NCI-H748 (cell line): ENCODE results near the gene IFNK.
A peak's percentile ranks its signal among the peaks of the same experiment; 100 is the strongest.

ENCODE experiments used
- DNase-seq: peaks from one replicate; lab custom pipeline; 2025; ENCODE audit not compliant: unreplicated experiment; lab: John Stamatoyannopoulos, UW

IFNK gene

DNA sequence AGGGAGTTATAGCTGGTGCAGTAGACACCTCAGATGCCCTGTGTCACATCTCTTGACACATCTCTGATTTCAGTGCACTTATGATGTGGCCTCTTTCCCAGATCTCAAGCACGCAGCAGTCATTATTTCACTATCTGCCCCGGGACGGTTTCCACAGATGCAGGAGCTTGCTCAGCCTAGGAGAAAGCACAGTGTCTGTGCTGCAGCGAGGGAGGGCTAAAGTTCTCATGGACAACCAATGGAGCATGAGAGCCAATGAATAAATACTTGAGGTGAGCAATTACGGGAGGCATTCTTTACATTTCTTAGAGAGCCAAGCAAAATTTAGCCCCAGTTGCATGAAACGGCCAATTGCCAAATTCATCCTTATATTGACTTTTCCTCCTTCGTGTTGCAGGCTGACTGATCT lies 12.9 kb downstream of the IFNK start:
- DNase-seq: no peak

DNA sequence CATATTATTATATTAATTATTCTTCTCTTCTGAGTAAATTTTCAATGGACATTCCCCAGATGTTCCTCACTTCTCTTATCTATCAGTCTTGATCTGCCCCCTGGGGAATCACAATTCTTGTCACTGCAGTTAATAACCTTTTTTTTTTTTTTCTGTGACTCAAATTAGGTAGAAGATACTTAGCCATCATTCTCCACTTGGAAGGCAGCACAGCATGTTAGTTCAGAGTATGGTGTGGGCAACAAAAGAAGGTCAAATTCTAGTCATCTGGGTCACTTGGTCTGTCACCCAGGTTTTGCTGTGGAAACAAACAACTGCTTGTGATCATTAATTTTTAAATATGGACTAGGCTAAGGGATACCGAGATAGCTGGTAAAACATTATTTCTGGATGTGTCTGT lies 13.7 kb downstream of the IFNK start:
- no peak for DNase-seq

DNA sequence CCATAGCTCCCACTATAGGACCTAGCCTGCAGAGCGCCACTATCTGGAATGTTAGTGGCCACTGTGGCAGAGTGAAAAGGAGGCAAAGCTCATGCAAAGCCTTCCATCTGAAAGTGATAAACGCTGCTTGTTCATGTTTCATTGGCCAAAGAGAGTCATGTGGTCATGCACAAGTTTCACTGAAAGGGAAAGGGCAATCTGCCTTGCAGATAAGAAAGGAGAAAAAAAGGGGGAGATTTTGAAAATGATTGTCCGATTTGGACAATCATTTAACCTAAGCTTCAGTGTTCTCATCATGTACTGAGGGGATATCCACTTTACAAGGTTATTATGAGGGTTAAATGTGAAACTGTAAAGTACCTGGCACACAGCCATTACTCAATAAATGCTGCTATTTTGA lies 14.6 kb downstream of the IFNK start:
- DNase-seq: no peak

DNA sequence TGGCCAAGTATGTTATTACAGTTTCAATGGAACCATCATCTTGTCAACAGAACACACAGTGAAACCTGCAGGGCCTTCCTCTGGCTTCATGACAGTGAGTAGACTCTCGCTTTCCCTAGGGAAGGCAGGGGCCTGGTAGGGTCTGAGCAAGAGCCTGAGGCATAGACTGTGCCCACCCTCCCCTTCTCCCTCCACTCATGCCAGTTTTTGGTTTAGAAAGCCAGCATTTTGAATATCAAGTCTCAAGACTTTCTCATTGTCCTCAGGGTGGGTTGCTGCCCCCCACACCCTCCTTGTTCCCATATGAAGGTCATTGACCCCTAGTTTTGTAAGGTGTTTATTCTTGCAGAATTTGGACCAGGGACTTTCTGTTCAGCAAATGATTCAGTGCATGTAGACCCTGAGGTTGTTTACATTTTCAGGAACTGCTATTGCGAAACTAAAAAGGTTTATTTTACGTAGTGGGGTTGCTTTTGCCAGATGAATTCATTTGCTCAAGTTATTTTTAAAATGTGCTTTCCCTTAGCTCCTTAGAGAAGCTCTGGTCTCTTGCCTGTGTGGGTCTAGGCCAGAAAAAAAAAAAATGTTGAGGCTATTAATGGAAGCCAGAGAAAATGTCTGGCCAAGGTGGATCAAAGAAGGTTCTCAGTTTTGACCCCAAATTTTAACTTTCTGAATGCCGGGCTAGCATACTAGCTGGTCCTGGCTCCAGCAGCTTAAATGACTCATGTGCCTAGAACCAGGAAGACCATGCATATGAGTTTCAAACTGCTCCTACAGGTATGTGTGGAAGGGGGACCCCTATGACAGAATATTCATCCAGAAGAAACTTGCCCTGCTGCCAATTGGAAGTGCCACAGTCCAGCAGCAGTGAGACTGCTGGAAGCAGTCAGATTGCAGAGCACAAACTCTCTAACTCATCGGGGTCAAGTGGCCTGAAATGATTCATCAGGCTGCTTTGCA lies 15.7 kb downstream of the IFNK start:
- DNase-seq: no peak

DNA sequence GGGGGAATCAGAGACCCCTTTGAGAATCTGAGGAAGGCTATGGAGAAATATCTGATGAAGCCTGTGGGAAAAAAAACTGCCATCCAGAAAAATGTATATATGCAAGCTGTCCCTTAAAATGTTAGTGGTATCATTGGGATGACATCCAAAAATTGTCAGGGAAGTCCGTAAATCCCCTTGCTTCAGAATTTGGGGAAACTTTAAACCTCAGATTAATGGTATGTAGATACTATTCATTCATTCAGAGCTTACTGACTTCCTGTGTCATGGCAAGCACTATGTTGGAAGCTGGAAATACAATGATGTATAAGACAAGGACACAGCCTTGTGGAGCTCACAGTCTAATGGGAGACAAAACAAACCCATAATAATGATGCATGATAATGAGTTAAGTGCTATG lies 16.4 kb downstream of the IFNK start:
- DNase-seq: no peak

DNA sequence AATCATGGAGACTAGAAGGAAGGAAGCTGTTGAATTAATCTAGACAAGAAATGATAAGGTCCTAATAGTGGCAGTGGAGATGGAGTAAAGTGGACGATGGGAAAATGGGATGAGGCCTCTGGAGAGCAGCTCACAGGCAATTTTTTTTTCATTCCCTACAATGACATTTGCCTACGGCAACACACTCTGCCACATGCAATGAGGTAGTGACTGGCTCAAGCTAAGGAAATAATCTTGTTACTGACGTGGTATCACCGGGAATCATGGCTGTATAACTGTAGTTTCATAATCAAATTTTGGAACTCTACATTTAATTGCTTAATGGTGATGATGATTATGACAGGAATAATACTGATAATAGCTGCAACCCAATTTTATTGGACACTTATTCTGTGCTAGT lies 17.6 kb downstream of the IFNK start:
- DNase-seq: no peak

DNA sequence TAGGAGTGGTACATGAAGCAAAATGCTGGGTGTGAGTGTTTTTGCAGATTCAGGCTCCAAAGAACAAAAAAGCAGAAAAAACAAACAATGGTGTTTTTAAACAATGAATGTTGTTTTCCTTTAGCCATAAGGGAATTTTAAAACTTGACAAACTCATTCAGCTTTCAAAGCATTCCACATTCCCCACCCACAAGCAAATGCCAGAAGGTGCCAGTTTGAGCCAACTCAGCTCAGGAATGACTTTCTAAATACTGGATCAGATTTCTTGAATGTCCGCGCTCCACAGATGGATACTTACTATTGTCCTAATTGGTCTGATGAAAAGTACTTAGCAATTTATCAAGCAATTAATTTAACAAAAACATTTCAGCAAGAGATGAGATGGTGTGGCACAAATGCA lies 18.4 kb downstream of the IFNK start:
- no peak for DNase-seq

DNA sequence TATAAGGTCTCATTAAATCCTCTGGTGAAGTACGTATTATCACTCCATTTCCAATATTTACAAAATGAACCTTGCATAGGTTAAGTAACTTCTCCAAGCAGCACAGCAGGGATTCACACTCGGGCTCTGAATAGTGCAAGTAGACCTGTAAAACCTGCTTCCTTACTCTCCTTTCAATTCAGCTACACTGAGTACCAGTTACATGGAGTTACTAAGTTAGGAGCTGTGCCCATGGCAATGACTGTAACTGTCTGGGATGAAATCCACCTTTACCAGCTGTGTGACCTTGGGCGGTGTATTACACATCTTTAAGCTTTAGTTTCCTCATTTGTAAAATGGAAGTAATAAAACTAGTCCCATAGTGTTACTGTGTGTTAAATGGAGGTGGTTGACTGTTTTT lies 21.4 kb downstream of the IFNK start:
- no peak for DNase-seq

DNA sequence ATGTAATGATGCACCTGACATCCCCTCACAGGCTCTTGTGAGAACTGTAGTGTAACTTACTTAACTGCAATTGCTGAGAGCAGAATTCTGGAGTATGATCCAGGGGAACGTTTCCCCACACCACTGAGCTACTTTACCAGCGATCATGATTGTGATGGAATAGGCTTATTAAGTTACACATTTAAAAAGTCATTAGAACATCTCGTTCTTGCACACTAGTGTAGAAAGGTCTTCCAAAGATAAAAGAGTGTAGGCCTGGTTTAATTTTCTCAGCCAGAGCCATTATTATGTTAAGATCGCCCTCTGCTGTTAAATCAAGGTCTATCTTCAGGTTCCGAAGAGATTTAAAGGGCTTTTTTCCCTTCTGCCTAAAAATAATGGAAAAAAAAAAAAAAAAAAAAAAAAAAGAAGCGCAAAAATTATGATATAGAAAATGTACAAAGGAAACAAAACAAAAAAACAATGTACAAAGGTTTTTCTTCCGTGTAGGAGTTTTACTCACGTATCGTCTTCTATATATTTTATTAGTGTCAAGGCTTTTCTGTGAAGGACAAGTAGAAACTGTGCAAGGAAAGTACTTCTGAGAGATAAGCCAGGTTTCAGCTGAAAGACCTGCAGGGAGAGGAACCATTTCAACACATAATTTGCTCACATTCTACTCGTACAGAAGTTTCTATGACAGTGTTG lies 24.1 kb downstream of the IFNK start:
- DNase-seq: peak; percentile 42

DNA sequence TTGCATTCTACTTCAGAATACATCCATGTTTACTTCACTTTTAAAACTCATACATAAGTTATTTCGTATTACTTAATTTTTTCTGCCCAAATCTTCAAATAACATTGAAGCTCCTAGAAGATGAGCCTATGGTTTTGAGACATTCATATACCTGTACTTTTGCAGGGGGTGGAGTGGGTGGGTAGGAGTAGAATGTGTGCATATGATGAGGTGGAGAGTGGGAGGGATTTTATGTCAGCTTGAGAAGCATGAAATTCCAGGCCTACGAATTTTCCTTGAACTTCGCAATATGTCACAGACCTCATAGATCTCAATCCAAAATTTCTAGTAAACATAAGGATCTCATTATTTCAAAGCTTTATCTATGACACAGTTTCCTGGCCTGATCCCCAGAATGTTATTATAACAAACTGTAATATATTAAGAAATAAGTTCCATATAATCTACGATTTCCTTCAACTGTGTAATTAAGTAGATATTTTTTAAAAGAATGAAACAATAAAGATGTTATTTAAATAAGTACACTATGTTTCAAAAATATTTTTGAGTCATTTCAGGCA lies 25.2 kb downstream of the IFNK start:
- DNase-seq: no peak

DNA sequence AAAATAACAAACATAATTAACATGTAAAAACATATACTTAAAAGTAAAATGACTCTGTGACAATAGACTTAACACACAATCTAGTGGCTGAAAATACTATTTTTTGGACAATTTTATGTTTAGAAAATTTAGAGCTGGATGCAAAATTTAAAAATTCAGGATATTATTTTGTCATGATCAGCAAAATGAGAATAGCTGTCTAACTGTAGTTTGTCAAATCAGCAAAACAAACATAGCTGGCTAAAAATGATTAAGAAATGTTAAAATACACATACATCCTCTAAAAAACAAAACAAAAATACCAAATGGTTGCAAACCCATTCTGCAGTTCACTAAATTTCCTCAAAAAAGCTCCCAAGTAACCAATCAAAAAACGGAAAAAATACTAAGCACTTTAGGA lies 30.6 kb downstream of the IFNK start:
- DNase-seq: no peak

DNA sequence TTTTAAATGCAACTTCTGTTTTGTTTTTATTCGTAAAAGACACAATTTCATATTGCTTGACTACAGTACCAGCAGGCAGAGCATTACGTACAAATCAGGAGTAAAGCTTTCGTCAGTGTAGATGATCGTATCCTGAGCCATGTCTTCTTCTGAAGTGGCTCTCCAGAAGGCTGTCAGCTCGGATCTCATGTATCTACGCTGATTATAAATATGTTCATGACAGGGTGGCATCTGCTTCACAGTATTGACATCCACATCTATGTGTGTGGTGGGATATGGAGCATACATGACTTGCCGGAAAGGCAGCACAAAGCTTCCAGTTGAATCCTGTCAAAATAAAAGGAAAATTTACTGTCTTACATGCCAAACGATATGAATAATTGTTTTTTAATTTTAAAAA lies 32.4 kb downstream of the IFNK start:
- no peak for DNase-seq

DNA sequence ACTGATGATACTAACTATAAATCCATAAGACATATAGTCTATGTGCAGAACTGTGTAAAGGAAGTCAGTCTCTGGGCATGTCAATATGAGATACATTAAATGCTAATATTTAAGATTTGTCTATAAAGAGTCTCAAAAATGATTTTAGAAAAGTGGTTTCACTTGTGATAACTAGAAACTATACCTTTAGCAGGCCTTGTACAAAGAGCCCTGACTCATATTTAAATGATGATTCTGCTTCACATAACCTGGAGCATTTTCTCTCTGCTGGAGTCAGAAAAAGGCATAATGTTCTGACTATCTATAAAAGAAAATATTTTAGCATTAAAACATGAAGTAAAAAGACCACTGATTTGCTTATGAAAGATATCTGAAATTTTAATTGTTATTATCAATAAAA lies 34.2 kb downstream of the IFNK start:
- no peak for DNase-seq

DNA sequence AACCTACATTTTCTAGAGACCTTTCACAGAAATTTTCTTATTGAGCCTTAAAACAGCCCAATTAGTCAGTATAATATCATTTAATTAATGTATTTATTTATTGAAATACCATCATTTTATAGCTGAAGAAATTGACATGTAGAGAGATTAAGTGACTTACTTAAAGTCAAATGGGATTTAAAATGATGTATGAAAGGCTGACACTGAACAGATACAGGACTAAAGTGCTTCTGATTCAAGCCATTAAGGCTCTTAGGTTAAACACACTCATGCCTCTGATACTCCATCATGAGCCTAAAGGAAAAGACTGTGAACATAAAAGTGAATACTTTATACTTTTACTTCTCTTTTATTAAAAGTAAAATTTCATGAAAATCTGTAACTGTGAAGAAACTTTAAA lies 36.4 kb downstream of the IFNK start:
- DNase-seq: no peak

DNA sequence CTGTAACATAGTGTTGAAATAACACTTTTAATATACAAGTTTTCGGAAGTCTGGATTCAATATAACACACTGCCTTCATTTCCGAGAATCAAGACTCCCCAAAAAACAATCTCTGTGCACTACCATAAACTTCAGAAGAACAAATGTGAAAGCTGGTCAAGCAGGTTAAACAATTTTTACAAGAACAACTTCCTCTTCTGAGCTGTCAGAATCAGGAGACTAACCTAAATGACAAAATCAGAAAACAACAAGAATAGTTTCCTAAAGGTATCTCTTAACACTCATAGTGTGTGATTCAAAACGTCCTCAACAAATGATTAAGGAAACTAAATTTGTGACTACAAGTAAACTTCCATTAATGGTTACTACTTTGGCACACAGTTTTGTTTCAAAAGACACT lies 37.6 kb downstream of the IFNK start:
- DNase-seq: no peak

DNA sequence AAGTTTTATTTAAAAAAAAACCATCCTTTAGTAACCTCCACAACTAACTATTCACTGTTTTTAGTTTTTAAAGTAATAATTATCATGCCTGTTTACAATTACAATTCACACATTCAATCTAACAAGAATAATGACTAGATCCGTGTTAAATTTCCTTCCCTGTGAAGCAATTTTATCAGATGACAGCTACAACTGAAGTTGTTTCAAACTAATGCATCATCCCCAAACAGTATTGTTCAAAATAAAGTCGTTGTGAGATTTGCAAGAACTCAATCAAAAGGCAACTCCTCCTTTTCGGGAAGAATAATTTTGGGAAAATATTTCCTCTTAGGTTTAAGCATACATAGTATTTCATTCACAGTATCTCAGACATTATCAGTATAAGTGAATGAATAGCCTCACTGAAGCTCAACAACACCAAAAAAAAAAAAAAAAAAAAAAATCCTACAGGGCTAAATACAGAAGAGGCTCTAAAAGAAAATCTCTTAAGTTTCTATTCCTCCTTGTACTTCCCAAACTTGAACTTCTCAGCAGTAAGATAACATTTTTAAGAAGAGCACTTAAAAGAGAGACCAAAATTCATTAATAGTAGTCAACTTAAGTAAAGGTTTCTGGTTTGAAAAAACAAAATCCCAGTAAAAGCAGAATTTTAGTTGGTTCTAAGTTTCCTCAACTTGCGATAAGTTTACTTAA lies 39.8 kb downstream of the IFNK start:
- DNase-seq: no peak

DNA sequence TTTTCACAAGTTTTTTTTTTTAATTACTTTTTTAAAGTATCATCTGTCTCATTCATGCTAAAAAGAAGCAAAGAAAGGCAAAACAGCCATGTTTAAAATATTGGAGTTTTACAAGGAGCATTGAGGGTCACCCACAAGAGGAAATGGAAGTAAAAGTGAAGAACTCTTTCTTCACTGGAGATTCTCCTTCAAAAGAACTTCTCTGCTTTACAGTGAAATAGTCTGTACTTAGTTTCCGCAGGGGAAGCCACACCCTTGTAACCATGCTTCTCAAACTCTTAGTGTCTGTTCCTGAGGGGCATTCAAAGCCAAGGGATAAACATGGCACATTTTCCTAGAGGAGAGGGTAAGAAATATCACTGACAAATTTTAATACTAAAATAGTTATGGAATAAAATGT lies 40.6 kb downstream of the IFNK start:
- DNase-seq: no peak

DNA sequence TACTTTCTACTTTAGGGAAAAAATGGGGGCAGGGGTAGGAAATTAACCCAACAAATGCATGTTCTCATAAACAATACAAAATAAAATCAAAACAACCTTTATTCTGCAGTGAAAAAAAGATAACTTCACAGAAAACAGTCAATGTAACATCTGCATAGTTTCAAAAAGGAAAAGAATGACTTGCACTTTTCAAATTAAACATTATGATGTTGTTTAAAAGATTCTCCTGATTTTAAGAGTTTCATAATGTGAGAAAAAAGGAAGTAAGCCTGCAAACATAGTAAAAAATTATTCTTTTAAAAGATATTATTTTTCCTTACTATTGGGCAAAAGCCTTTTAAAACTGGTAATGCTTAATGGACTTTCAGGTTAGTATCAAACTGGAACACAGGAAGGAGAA lies 41.6 kb downstream of the IFNK start:
- DNase-seq: no peak

DNA sequence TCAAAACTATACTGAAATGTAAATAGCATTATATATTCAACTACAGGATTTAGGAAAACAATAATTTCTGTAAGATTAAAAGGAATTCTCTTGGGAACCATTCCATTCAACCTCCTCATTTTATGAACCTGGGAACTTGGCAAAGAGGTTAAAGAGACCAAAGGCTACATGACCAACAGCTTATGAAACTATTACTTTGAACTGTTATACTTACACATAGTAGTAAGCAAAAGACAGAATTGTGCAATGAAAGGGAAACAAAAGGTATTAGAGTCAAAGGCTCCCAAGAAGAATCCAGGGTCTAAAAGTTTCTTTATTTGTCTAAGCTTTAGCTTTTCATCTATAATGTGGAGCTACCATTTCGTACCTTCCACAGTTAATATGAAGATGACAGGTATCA lies 42.0 kb downstream of the IFNK start:
- DNase-seq: no peak

DNA sequence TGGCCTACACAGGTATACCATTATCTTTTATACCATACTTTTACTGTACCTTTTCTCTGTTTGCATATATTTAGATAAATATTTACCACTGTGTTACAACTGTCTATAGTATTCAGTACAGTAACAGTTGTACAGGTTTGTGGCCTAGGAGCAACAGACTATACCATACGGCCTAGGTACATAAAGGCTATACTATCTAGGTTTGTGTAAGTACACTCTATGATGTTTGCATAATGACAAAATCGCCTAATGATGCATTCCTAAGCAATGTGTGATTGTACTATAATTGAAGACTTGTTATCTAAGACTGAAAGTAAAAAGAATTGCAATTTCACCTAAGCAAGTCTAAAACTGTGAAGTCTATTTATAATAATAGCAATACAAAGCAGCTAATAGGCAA lies 45.3 kb downstream of the IFNK start:
- peak; percentile 8 for DNase-seq

DNA sequence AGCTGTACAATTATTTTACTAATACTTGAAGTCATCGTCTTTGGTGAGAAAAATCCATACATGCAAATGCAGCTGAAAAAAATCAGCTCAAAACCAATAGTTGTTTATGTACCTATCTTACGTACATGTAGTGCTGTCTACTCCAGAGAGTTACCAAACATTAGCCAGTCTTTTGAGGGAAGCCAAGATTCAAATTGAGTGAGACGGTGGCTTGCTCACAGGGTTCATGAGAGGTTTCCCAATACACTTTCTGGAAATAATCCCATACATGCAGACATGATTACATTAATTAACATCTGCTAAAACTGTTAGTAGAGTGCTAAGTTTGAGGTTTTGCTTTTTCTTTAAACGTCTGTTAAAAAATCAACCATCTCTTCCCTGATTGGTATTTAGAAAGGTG lies 46.9 kb downstream of the IFNK start:
- no peak for DNase-seq

DNA sequence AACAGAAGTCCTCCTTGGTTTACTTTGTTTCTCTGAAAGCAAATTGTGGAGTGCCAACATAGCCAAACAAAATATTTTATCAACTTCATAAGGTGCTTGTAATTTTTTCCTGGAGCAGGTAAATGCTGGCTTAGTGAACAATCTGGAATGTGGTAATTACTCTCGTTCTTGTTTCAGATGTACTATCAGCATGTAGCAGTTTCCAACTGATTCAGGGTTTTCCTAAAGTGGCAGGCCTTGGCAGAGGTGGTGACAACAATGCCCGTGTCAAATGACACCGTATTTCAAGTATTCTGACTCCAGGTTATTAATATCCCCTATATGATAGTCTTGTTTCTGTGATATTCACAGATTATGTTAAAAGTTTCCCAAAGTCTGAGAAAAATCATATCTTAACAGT lies 48.0 kb downstream of the IFNK start:
- DNase-seq: peak; percentile 50
